Heart left ventricle (tissue), 16 donors: ENCODE measurements around the gene TUBB2A. TPM values are rescaled to one million over a fixed set of nuclear protein-coding genes. Genes with fewer than 3 reads are reported as not detected.

Source experiments
- ATAC-seq, 4 donors: fragments of 200-7000 bp; cut with Tn5 transposase; one replicate each; pipeline ENCODE4 v1.9.1; 2020 to 2022; ENCODE audit warnings: moderate library complexity in 4 of 4, mild to moderate bottlenecking in 3 of 4, moderate number of reproducible peaks in 1 of 4
- DNase-seq, 5 donors: peaks; one replicate each; pipeline ENCODE4 v3.0.0-alpha.2; 2020
- H3K27ac ChIP-seq, 12 donors: fragments of 200-600 bp; sonication (generic) in 4 of 12; one replicate each; pipeline versions ENCODE4 v1.5.0 to v1.8.0; 2016 to 2022; ENCODE audit warnings: mild to moderate bottlenecking in 2 of 12
- H3K27me3 ChIP-seq, 9 donors: fragments of 200-600 bp; sonication (generic) in 2 of 9; one replicate each; pipeline versions ENCODE4 v1.5.1 to v1.8.0; 2016 to 2022; ENCODE audit warnings: mild to moderate bottlenecking in 3 of 9
- H3K36me3 ChIP-seq, 9 donors: fragments of 200-600 bp; sonication (generic) in 2 of 9; one replicate each; pipeline versions ENCODE4 v1.5.0 to v1.8.0; 2018 to 2022; ENCODE audit warnings: mild to moderate bottlenecking in 2 of 9
- H3K4me1 ChIP-seq, 12 donors: fragments of 200-600 bp; sonication (generic) in 4 of 12; one replicate each; pipeline versions ENCODE4 v1.5.0 to v1.8.0; 2016 to 2022; ENCODE audit warnings: mild to moderate bottlenecking in 3 of 12
- H3K4me3 ChIP-seq, 12 donors: fragments of 200-600 bp; sonication (generic) in 4 of 12; one replicate each; pipeline versions ENCODE4 v1.5.0 to v1.8.0; 2017 to 2022; ENCODE audit warnings: mild to moderate bottlenecking in 9 of 12, moderate library complexity in 4 of 12
- H3K9me3 ChIP-seq, 12 donors: fragments of 200-600 bp; sonication (generic) in 4 of 12; one replicate each; pipeline versions ENCODE4 v1.5.0 to v1.8.0; 2016 to 2022; ENCODE audit warnings: mild to moderate bottlenecking in 1 of 12
- POLR2A ChIP-seq, 2 donors: fragments of 450-650 bp; IDR thresholded peaks; one replicate each; pipeline ENCODE4 v1.6.1; 2017; ENCODE audit warnings: antibody characterized with exemption in 2 of 2, mild to moderate bottlenecking in 2 of 2, moderate library complexity in 2 of 2
- WGBS, 4 donors: extraction: QIAGEN DNeasy Blood & Tissue Kit in 2 of 4; methylation state at CpG; one replicate each; pipeline versions ENCODE4 v1.1.5 to v1.1.7; 2013 to 2018; 5-methylcytosine and 5-hydroxymethylcytosine counted together
- intact Hi-C, 10 donors: fragments of 100-400 bp; cut with DNase I; formaldehyde crosslinking; loops; one replicate each; pipeline versions ENCODE4 v1.11.1 to v1.14.2; 2022
- polyA plus RNA-seq, 2 donors: library from polyadenylated mRNA; stranded (reverse); fragments of 200-250 nt; gene quantifications; one replicate each; pipeline ENCODE4 v1.2.3, GENCODE V29; 2013
- total RNA-seq, 9 donors: library from RNA; depleted of rRNA in 2 of 9; stranded (reverse); fragments of >200 nt in 2 of 9; fragmentation: NEBNext Ultra II Directional in 3 of 9; extraction: Animal tissue kit (Norgen Biotek cat#: 25700) in 3 of 9; gene quantifications; one replicate each; pipeline versions ENCODE4 v1.1.0 to v1.2.4, GENCODE V29; 2016 to 2023
- TF ChIP-seq, protein P1 (sequence below), 12 donors: fragments of 200-600 bp; sonication (generic) in 4 of 12; IDR thresholded peaks; one replicate each; pipeline versions ENCODE4 v1.5.0 to v1.8.0; 2018 to 2022; ENCODE audit warnings: antibody characterized with exemption in 12 of 12, mild to moderate bottlenecking in 5 of 12
- donor health status: ischemic (EF 13 %, LVEDD 7.1; RV severe dilation, severe dysfunction).
- donor health status: healthy with polysubstance abuse.
- donor health status: DM: no; HTN: yes; CAD: no.
- donor health status: DM: no; HTN: no; CAD: no.
- donor health status: ischemic (EF 25% LVEDD 6.9; RV normal size, moderate dysfunction).
- donor health status: ischemic (EF 25% LVEDD 5.7; RV mildly dilated, moderate dysfunction).
- donor health status: healthy.
- donor health status: DM: yes; HTN: yes; CAD: no.
- donor health status: ischemic (EF 35%, LVEDD 5.7; RV mildly dilated, moderate dysfunction).
- donor health status: nonischemic (EF 11% LVEDD 7.7; RV severe dilation, severe dysfunction).
- donor health status: DM: yes; HTN: yes; CAD: no.
- donor health status: PGD.
- donor health status: ischemic (EF 29% LVEDD 5.4; RV normal size, mild dysfunction).
- donor health status: nonischemic (EF 23%, LVEDD 6.1; RV moderate dilation, normal function).

Gene TUBB2A
- total and polyA plus RNA-seq, 11 donors, result 12.7 to 61.7 (median 26.0) TPM

DNA sequence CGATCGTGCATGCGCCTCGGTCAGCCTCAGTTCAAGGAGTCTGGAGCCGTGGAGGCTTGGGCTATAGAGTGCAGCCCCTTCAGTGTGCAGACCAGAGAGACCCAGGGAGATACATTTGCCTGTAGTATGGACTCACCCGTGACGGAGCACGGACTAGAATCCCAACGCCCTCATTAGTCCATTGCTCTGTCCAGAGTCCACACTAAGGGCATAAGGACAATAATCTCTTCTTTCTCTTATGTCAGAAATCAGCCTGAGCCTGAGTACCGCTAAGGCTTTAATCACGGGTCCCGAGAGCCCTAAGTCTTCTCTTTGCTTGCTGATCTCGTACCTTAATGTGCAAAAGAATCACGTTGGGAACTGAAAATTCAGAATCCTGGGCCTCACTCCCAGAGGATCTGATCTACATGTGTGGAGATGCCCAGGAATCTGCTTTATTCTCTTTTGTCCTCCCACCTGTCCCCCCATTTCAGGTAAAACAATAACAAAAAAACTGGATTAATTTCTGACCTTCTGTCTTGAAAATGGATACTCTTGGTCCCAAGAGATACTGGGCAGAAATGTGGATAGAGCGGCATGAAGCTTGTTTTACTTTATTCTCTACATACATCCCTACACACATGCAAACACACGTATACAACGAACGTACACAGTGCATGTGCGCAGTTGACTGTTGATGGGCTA, 38.2 kb downstream of the TUBB2A start:
- WGBS, 4 donors, result 24 to 25% (median 24%) methylated on average over 19 of the region's 19 CpGs
- H3K9me3 ChIP-seq, result no peaks in the 10 kb centered on the region
- H3K27ac ChIP-seq, result peak overlapping the region; percentile 77 to 95 (median 92)
- peaks cover 0 to 18% (median 13%) of the 10 kb centered on the region in 9 donors for H3K36me3 ChIP-seq
- DNase-seq, result no peak
- H3K4me1 ChIP-seq, result peaks cover 0 to 18% (median 9%) of the 10 kb centered on the region in 12 donors
- H3K4me3 ChIP-seq, result peak overlapping the region; percentile 62 to 94 (median 80)
- intact Hi-C loops, result no loop called here
- no peaks in the 10 kb centered on the region for H3K27me3 ChIP-seq
- TF ChIP-seq POLR2A (IDR thresholded peaks at IDR 0.05), result no peak
- TF ChIP-seq, protein P1, sequence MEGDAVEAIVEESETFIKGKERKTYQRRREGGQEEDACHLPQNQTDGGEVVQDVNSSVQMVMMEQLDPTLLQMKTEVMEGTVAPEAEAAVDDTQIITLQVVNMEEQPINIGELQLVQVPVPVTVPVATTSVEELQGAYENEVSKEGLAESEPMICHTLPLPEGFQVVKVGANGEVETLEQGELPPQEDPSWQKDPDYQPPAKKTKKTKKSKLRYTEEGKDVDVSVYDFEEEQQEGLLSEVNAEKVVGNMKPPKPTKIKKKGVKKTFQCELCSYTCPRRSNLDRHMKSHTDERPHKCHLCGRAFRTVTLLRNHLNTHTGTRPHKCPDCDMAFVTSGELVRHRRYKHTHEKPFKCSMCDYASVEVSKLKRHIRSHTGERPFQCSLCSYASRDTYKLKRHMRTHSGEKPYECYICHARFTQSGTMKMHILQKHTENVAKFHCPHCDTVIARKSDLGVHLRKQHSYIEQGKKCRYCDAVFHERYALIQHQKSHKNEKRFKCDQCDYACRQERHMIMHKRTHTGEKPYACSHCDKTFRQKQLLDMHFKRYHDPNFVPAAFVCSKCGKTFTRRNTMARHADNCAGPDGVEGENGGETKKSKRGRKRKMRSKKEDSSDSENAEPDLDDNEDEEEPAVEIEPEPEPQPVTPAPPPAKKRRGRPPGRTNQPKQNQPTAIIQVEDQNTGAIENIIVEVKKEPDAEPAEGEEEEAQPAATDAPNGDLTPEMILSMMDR (IDR thresholded peaks at IDR 0.05), result no peak
- peak in 2 of 4 donors; percentile 43 to 46 for ATAC-seq

DNA sequence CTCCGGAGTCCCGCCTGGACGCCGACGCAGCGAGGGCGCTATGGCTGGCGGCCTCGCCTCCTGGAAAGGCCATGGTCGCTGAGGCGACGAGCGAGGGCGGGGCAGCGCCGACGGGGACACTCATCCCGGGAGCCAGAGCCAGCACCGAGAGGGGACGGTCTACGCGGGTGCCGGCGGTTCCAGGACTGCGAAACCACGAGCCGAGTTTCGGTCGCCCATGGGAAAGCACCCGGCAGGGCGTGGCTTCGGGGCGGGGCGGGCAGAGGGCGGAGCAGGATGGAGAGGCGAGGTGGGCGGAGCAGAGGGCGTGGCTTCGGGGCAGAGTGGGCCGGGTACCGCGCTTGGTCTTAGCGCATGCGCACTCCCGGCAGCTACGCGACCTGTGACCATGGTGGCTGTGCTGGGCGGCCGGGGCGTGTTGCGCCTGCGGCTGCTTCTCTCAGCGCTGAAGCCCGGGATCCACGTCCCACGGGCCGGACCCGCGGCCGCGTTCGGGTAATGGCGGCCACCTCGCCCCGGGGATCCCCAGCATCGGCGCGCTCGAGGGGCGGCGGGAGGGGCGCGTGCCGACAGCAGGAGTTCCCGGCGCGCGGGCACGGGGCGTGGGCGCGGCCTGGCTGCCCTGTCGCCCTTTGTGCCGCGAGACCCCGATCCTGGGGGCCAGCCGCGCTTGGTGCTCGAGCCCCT, 38.8 kb downstream of the TUBB2A start, which contains the start of gene BPHL:
Gene BPHL (plus strand): TSS at position 359 of the 687 bp plus-strand sequence. CDS start 30 bp downstream, at position 389.
- Histone ChIP-seq H3K36me3 (peaks cover 0 to 25% (median 20%) of the 10 kb centered on the region in 9 donors), H3K27me3 (no peaks in the 10 kb centered on the region), H3K9me3 (no peaks in the 10 kb centered on the region), H3K4me3 (peak within 1 kb of the TSS; percentile 62 to 94 (median 80)), H3K4me1 (peaks cover 0 to 18% (median 9%) of the 10 kb centered on the region in 12 donors), H3K27ac (peak within 1 kb of the TSS; percentile 77 to 95 (median 92))
- ATAC-seq, result peak; percentile 97 to 99 (median 98)
- 0 to 1% (median 1%) methylated on average over 59 to 89 of the region's 89 CpGs for WGBS, 4 donors
- DNase-seq, result peak; percentile 98 to 100 (median 98)
- peak in 1 of 2 donors; percentile 88 for TF ChIP-seq POLR2A (IDR thresholded peaks at IDR 0.05)
- TF ChIP-seq, protein P1 (IDR thresholded peaks at IDR 0.05), result peak in 1 of 12 donors; percentile 12
- intact Hi-C loops, result no loop called here

DNA sequence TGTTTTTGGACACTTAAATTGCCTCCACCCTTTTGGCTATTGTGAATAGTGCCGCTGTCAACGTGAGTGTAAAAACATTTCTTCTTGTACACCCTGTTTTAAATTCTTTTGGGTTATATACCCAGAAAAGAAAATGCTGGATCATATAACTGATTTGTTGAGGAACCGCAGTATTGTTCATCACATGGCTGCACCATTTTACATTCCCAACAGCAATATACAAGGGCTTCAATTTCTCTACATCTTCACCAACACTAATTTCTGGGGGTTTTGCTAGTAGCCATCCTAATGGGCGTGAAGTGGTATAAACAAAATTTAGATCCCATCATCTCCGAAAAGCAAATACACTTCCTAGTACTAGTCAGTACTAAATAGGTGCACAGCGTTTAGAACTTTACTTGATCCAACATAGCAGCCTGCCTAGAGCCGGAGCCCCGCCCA, 39.4 kb downstream of the TUBB2A start:
- H3K4me1 ChIP-seq, result peaks cover 0 to 18% (median 9%) of the 10 kb centered on the region in 12 donors
- no peak for ATAC-seq
- intact Hi-C loops, result no loop called here
- H3K9me3 ChIP-seq, result no peaks in the 10 kb centered on the region
- no peak for TF ChIP-seq POLR2A (IDR thresholded peaks at IDR 0.05)
- TF ChIP-seq, protein P1 (IDR thresholded peaks at IDR 0.05), result no peak
- H3K4me3 ChIP-seq, result peak overlapping the region; percentile 62 to 94 (median 80)
- DNase-seq, result no peak
- peak overlapping the region; percentile 77 to 95 (median 92) for H3K27ac ChIP-seq
- WGBS, 4 donors, result 16 to 20% (median 17%) methylated on average over 8 of the region's 8 CpGs
- no peaks in the 10 kb centered on the region for H3K27me3 ChIP-seq
- H3K36me3 ChIP-seq, result peaks cover 0 to 31% (median 26%) of the 10 kb centered on the region in 9 donors

DNA sequence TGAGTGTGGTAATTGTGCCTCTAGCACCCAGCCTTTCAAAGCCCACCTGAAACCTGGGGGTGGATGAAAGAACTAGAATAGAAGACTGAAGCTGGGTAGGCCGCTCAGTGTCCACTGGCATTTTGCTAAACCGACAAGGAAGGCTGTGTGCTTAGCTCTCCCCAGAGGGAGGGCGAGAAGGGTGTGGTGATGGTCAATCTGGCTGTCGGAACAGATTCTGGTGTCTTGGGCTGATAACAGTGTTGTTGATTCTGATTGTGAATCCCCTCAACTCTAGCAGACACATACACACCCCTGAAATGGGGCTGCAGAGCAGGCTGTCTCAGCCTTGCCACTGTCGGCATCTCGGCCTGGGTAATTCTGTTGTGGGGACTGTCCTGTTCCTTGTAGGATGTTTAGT, 43.0 kb downstream of the TUBB2A start:
- no peak for ATAC-seq
- Histone ChIP-seq H3K9me3 (no peaks in the 10 kb centered on the region), H3K27me3 (no peaks in the 10 kb centered on the region), H3K4me1 (peaks cover 0 to 14% (median 5%) of the 10 kb centered on the region in 12 donors), H3K4me3 (no peak overlapping the region), H3K27ac (no peak overlapping the region), H3K36me3 (peaks cover 0 to 65% (median 54%) of the 10 kb centered on the region in 9 donors)
- WGBS, 4 donors, result 90 to 94% (median 93%) methylated on average over 4 to 6 of the region's 6 CpGs
- intact Hi-C loops, result loop anchor here in 1 of 10 donors (5.0 kb wide), 1 partner anchor 42 kb away; no protein-coding TSS in a partner anchor
- DNase-seq, result no peak
- TF ChIP-seq POLR2A (IDR thresholded peaks at IDR 0.05), result no peak
- TF ChIP-seq, protein P1 (IDR thresholded peaks at IDR 0.05), result no peak
